WTC11 (cell line): ENCODE results near the gene KRTAP10-2.

Source experiments
- CBFB ChIP-seq: sonication (generic); formaldehyde crosslinking; IDR thresholded peaks from 2 replicates; pipeline ENCODE4 v1.8.1; 2022; ENCODE audit warnings: mild to moderate bottlenecking, low read depth, missing genetic modification reagents
- CREM ChIP-seq: sonication (generic); formaldehyde crosslinking; IDR thresholded peaks from 2 replicates; pipeline ENCODE4 v1.8.1; 2022; ENCODE audit warnings: mild to moderate bottlenecking, missing genetic modification reagents, moderate library complexity
- JUN ChIP-seq: sonication (generic); formaldehyde crosslinking; IDR thresholded peaks from 2 replicates; pipeline ENCODE4 v1.8.0; 2023; ENCODE audit warnings: mild to moderate bottlenecking, missing genetic modification reagents
- TEAD4 ChIP-seq: sonication (generic); formaldehyde crosslinking; IDR thresholded peaks from 2 replicates; pipeline ENCODE4 v1.8.0; 2022; ENCODE audit warnings: mild to moderate bottlenecking, missing genetic modification reagents
- TP53 ChIP-seq: sonication (generic); formaldehyde crosslinking; IDR thresholded peaks from 2 replicates; pipeline ENCODE4 v1.8.1; 2023; ENCODE audit warnings: mild to moderate bottlenecking, missing genetic modification reagents
- TF ChIP-seq, protein P1 (sequence below): sonication (generic); formaldehyde crosslinking; IDR thresholded peaks from 2 replicates; pipeline ENCODE4 v1.8.1; 2023; ENCODE audit warnings: mild to moderate bottlenecking, moderate library complexity, missing genetic modification reagents
- TF ChIP-seq, protein P2 (sequence below): fragments of 200-600 bp; IDR thresholded peaks from 2 replicates; pipeline ENCODE4 v1.8.0; 2022; ENCODE audit warnings: antibody characterized with exemption
- TF ChIP-seq, protein P3 (sequence below): sonication (generic); formaldehyde crosslinking; IDR thresholded peaks from 2 replicates; pipeline ENCODE4 v1.8.0; 2022; ENCODE audit warnings: mild to moderate bottlenecking, missing genetic modification reagents
- TF ChIP-seq, protein P4 (sequence below): sonication (generic); formaldehyde crosslinking; conservative IDR thresholded peaks from 2 replicates; pipeline ENCODE4 v1.8.1; 2022; ENCODE audit warnings: mild to moderate bottlenecking, missing genetic modification reagents
- TF ChIP-seq, protein P5 (sequence below): fragments of 250-450 bp; sonication (Bioruptor Pico); IDR thresholded peaks from 2 replicates; pipeline ENCODE4 v1.9.0; 2021; ENCODE audit warnings: moderate library complexity, mild to moderate bottlenecking, inconsistent platforms, borderline replicate concordance

DNA sequence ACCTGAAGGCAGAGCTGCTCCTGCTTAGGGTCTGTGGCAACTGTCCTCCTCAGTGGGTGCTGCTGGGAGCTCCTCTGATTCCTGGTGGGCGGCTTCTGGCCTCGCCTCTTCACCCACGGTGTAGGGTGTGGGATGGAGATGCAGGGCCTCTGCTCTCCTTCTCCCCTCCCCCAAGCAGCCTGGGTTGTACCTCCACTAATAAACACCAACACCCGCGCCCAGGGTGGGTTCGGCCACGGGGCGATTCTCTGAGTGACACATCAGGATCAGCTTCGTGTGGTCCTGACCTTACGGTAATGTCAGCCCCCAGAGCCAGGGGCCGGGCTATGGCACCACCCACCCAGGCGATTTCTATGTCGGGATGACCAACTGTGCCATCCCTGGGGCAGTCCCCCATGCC lies 35.0 kb downstream of the KRTAP10-2 start:
- TF ChIP-seq, protein P1, sequence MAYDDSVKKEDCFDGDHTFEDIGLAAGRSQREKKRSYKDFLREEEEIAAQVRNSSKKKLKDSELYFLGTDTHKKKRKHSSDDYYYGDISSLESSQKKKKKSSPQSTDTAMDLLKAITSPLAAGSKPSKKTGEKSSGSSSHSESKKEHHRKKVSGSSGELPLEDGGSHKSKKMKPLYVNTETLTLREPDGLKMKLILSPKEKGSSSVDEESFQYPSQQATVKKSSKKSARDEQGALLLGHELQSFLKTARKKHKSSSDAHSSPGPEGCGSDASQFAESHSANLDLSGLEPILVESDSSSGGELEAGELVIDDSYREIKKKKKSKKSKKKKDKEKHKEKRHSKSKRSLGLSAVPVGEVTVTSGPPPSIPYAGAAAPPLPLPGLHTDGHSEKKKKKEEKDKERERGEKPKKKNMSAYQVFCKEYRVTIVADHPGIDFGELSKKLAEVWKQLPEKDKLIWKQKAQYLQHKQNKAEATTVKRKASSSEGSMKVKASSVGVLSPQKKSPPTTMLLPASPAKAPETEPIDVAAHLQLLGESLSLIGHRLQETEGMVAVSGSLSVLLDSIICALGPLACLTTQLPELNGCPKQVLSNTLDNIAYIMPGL (CRISPR knock-in tag): no peak
- TF ChIP-seq CREM (CRISPR knock-in tag) (no peak), JUN (no peak), CBFB (CRISPR knock-in tag) (no peak), TEAD4 (no peak), TP53 (CRISPR knock-in tag) (no peak)
- TF ChIP-seq, protein P2, sequence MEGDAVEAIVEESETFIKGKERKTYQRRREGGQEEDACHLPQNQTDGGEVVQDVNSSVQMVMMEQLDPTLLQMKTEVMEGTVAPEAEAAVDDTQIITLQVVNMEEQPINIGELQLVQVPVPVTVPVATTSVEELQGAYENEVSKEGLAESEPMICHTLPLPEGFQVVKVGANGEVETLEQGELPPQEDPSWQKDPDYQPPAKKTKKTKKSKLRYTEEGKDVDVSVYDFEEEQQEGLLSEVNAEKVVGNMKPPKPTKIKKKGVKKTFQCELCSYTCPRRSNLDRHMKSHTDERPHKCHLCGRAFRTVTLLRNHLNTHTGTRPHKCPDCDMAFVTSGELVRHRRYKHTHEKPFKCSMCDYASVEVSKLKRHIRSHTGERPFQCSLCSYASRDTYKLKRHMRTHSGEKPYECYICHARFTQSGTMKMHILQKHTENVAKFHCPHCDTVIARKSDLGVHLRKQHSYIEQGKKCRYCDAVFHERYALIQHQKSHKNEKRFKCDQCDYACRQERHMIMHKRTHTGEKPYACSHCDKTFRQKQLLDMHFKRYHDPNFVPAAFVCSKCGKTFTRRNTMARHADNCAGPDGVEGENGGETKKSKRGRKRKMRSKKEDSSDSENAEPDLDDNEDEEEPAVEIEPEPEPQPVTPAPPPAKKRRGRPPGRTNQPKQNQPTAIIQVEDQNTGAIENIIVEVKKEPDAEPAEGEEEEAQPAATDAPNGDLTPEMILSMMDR: no peak
- TF ChIP-seq, protein P3, sequence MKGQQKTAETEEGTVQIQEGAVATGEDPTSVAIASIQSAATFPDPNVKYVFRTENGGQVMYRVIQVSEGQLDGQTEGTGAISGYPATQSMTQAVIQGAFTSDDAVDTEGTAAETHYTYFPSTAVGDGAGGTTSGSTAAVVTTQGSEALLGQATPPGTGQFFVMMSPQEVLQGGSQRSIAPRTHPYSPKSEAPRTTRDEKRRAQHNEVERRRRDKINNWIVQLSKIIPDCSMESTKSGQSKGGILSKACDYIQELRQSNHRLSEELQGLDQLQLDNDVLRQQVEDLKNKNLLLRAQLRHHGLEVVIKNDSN: no peak
- TF ChIP-seq, protein P4, sequence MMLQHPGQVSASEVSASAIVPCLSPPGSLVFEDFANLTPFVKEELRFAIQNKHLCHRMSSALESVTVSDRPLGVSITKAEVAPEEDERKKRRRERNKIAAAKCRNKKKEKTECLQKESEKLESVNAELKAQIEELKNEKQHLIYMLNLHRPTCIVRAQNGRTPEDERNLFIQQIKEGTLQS (CRISPR knock-in tag): no peak
- TF ChIP-seq, protein P5, sequence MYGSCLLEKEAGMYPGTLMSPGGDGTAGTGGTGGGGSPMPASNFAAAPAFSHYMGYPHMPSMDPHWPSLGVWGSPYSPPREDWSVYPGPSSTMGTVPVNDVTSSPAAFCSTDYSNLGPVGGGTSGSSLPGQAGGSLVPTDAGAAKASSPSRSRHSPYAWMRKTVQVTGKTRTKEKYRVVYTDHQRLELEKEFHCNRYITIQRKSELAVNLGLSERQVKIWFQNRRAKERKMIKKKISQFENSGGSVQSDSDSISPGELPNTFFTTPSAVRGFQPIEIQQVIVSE (CRISPR knock-in tag): no peak
